Activated naive CD8-positive, alpha-beta T cell treated with anti-CD3 and anti-CD28 coated beads for 36 hours (primary cell): ENCODE measurements around the gene AOPEP. TPM values are rescaled to one million over a fixed set of nuclear protein-coding genes. Genes with fewer than 3 reads are reported as not detected.

ENCODE experiments used
- DNase-seq: peaks from one replicate; pipeline ENCODE4 v3.0.0; 2021
- H3K27ac Mint-ChIP-seq: one replicate; pipeline ENCODE4 v1.8.0; 2022; ENCODE audit warnings: mild to moderate bottlenecking, moderate library complexity, mixed read lengths
- H3K27me3 Mint-ChIP-seq: one replicate; pipeline ENCODE4 v1.8.0; 2022; ENCODE audit warnings: mild to moderate bottlenecking, mixed read lengths
- H3K36me3 Mint-ChIP-seq: one replicate; pipeline ENCODE4 v1.8.0; 2021; ENCODE audit warnings: mild to moderate bottlenecking, mixed read lengths
- H3K4me1 Mint-ChIP-seq: one replicate; pipeline ENCODE4 v1.8.0; 2021; ENCODE audit warnings: mixed read lengths
- H3K4me3 Mint-ChIP-seq: one replicate; pipeline ENCODE4 v1.8.0; 2022; ENCODE audit warnings: mild to moderate bottlenecking, moderate library complexity, mixed read lengths
- H3K9me3 Mint-ChIP-seq: one replicate; pipeline ENCODE4 v1.8.0; 2022; ENCODE audit warnings: mixed read lengths
- total RNA-seq, 2 experiments: library from RNA; stranded (reverse); gene quantifications; one replicate each; pipeline ENCODE4 v1.2.3, GENCODE V29; 2021

AOPEP gene
- total RNA-seq, 2 experiments from 2014 or later, result 5.0 to 6.8 TPM

- Mint-ChIP-seq H3K27ac (no peak overlapping the region), H3K9me3 (no peaks in the 10 kb centered on the region), H3K4me3 (no peak overlapping the region), H3K27me3 (no peaks in the 10 kb centered on the region), H3K36me3 (peaks cover 6% of the 10 kb centered on the region), H3K4me1 (no peaks in the 10 kb centered on the region)
- no peak for DNase-seq
Observed at GRCh38 chr9:95062596-95063065, 336.1 kb downstream of the AOPEP start.

GRCh38 chr9:95063300-95063699 is 336.8 kb downstream of the AOPEP start:
- H3K4me3 Mint-ChIP-seq, result no peak overlapping the region
- H3K4me1 Mint-ChIP-seq, result no peaks in the 10 kb centered on the region
- DNase-seq, result no peak

GRCh38 chr9:95065224-95065623 is 338.7 kb downstream of the AOPEP start:
- Mint-ChIP-seq H3K4me1 (no peaks in the 10 kb centered on the region), H3K27me3 (no peaks in the 10 kb centered on the region), H3K27ac (no peak overlapping the region), H3K9me3 (no peaks in the 10 kb centered on the region), H3K36me3 (peaks cover 6% of the 10 kb centered on the region), H3K4me3 (no peak overlapping the region)
- DNase-seq, result no peak

More at GRCh38 chr9:95063300-95063699, 336.8 kb downstream of the AOPEP start:
- H3K27me3 Mint-ChIP-seq, result no peaks in the 10 kb centered on the region
- H3K9me3 Mint-ChIP-seq, result no peaks in the 10 kb centered on the region
- peaks cover 6% of the 10 kb centered on the region for H3K36me3 Mint-ChIP-seq
- H3K27ac Mint-ChIP-seq, result no peak overlapping the region

GRCh38 chr9:95067057-95067456 is 340.6 kb downstream of the AOPEP start:
- no peak overlapping the region for H3K27ac Mint-ChIP-seq
- DNase-seq, result no peak
- H3K36me3 Mint-ChIP-seq, result peaks cover 4% of the 10 kb centered on the region
- H3K4me1 Mint-ChIP-seq, result no peaks in the 10 kb centered on the region
- H3K9me3 Mint-ChIP-seq, result no peaks in the 10 kb centered on the region
- no peaks in the 10 kb centered on the region for H3K27me3 Mint-ChIP-seq
- H3K4me3 Mint-ChIP-seq, result no peak overlapping the region

GRCh38 chr9:95067897-95068296 is 341.4 kb downstream of the AOPEP start:
- DNase-seq, result no peak
- no peaks in the 10 kb centered on the region for H3K27me3 Mint-ChIP-seq
- H3K4me1 Mint-ChIP-seq, result no peaks in the 10 kb centered on the region
- no peak overlapping the region for H3K4me3 Mint-ChIP-seq
- no peaks in the 10 kb centered on the region for H3K9me3 Mint-ChIP-seq
- H3K36me3 Mint-ChIP-seq, result peaks cover 4% of the 10 kb centered on the region
- no peak overlapping the region for H3K27ac Mint-ChIP-seq

- Mint-ChIP-seq H3K27ac (no peak overlapping the region), H3K4me1 (no peaks in the 10 kb centered on the region), H3K9me3 (no peaks in the 10 kb centered on the region), H3K4me3 (no peak overlapping the region), H3K36me3 (no peaks in the 10 kb centered on the region), H3K27me3 (no peaks in the 10 kb centered on the region)
- no peak for DNase-seq
Observed at GRCh38 chr9:95070549-95071021, 344.1 kb downstream of the AOPEP start.

GRCh38 chr9:95071450-95071849 is 345.0 kb downstream of the AOPEP start:
- H3K4me1 Mint-ChIP-seq, result no peaks in the 10 kb centered on the region
- H3K27ac Mint-ChIP-seq, result no peak overlapping the region
- no peaks in the 10 kb centered on the region for H3K36me3 Mint-ChIP-seq
- DNase-seq, result no peak
- no peaks in the 10 kb centered on the region for H3K27me3 Mint-ChIP-seq
- H3K9me3 Mint-ChIP-seq, result no peaks in the 10 kb centered on the region
- no peak overlapping the region for H3K4me3 Mint-ChIP-seq

GRCh38 chr9:95071925-95072324 is 345.4 kb downstream of the AOPEP start:
- DNase-seq, result no peak
- Mint-ChIP-seq H3K27ac (no peak overlapping the region), H3K4me1 (no peaks in the 10 kb centered on the region), H3K27me3 (no peaks in the 10 kb centered on the region), H3K4me3 (no peak overlapping the region), H3K36me3 (no peaks in the 10 kb centered on the region), H3K9me3 (no peaks in the 10 kb centered on the region)

GRCh38 chr9:95073042-95073607 is 346.6 kb downstream of the AOPEP start:
- Mint-ChIP-seq H3K4me3 (no peak overlapping the region), H3K27me3 (no peaks in the 10 kb centered on the region), H3K4me1 (no peaks in the 10 kb centered on the region)

GRCh38 chr9:95073918-95074317 is 347.4 kb downstream of the AOPEP start:
- Mint-ChIP-seq H3K27ac (no peak overlapping the region), H3K4me3 (no peak overlapping the region), H3K4me1 (no peaks in the 10 kb centered on the region), H3K9me3 (no peaks in the 10 kb centered on the region), H3K36me3 (no peaks in the 10 kb centered on the region), H3K27me3 (no peaks in the 10 kb centered on the region)
- DNase-seq, result no peak

More at GRCh38 chr9:95073042-95073607, 346.6 kb downstream of the AOPEP start:
- Mint-ChIP-seq H3K27ac (no peak overlapping the region), H3K9me3 (no peaks in the 10 kb centered on the region), H3K36me3 (no peaks in the 10 kb centered on the region)
- no peak for DNase-seq

- Mint-ChIP-seq H3K27ac (no peak overlapping the region), H3K4me3 (no peak overlapping the region), H3K36me3 (no peaks in the 10 kb centered on the region), H3K4me1 (no peaks in the 10 kb centered on the region), H3K9me3 (no peaks in the 10 kb centered on the region), H3K27me3 (no peaks in the 10 kb centered on the region)
- no peak for DNase-seq
Observed at GRCh38 chr9:95074632-95075031, 348.1 kb downstream of the AOPEP start.

- Mint-ChIP-seq H3K27me3 (no peaks in the 10 kb centered on the region), H3K4me3 (no peak overlapping the region), H3K4me1 (no peaks in the 10 kb centered on the region), H3K9me3 (no peaks in the 10 kb centered on the region), H3K27ac (no peak overlapping the region), H3K36me3 (no peaks in the 10 kb centered on the region)
- no peak for DNase-seq
Observed at GRCh38 chr9:95075700-95076099, 349.2 kb downstream of the AOPEP start.

- DNase-seq, result no peak
- Mint-ChIP-seq H3K27ac (no peak overlapping the region), H3K9me3 (no peaks in the 10 kb centered on the region), H3K36me3 (no peaks in the 10 kb centered on the region), H3K4me3 (no peak overlapping the region), H3K27me3 (no peaks in the 10 kb centered on the region), H3K4me1 (no peaks in the 10 kb centered on the region)
Observed at GRCh38 chr9:95076696-95077052, 350.2 kb downstream of the AOPEP start.

- no peak overlapping the region for H3K27ac Mint-ChIP-seq
Observed at GRCh38 chr9:95077053-95077765, 350.7 kb downstream of the AOPEP start.

GRCh38 chr9:95077766-95078370 is 351.4 kb downstream of the AOPEP start:
- Mint-ChIP-seq H3K4me3 (no peak overlapping the region), H3K27ac (no peak overlapping the region), H3K27me3 (no peaks in the 10 kb centered on the region), H3K4me1 (no peaks in the 10 kb centered on the region), H3K9me3 (no peaks in the 10 kb centered on the region), H3K36me3 (no peaks in the 10 kb centered on the region)
- DNase-seq, result no peak

More at GRCh38 chr9:95077053-95077765, 350.7 kb downstream of the AOPEP start:
- no peak overlapping the region for H3K4me3 Mint-ChIP-seq
- no peaks in the 10 kb centered on the region for H3K27me3 Mint-ChIP-seq
- no peaks in the 10 kb centered on the region for H3K4me1 Mint-ChIP-seq
- H3K9me3 Mint-ChIP-seq, result no peaks in the 10 kb centered on the region
- no peak for DNase-seq
- no peaks in the 10 kb centered on the region for H3K36me3 Mint-ChIP-seq
